HCT116 (cell line): Measurements from ENCODE around the gene RUVBL1.

Experiments
- CEBPB ChIP-seq: IDR thresholded peaks from 2 replicates; pipeline ENCODE4 v1.6.1; 2012; ENCODE audit warnings: low read depth
- CTCF ChIP-seq, 3 experiments: fragments of 200-600 bp in 1 of 3; sonication (generic) in 1 of 3; IDR thresholded peaks in 2 of 3; conservative IDR thresholded peaks in 1 of 3; 2 replicates each; pipeline ENCODE4 v1.5.1; 2012 to 2017; ENCODE audit warnings: low read depth in 2 of 3, low read length in 2 of 3, antibody characterized with exemption in 1 of 3, borderline replicate concordance in 1 of 3, control low read depth in 1 of 3, mild to moderate bottlenecking in 1 of 3, mixed read lengths in 1 of 3, mixed run types in 1 of 3, moderate library complexity in 1 of 3; ENCODE audit not compliant: insufficient read depth in 1 of 3
- REST ChIP-seq: IDR thresholded peaks from 2 replicates; pipeline ENCODE4 v1.6.1; 2012; ENCODE audit warnings: low read depth

DNA sequence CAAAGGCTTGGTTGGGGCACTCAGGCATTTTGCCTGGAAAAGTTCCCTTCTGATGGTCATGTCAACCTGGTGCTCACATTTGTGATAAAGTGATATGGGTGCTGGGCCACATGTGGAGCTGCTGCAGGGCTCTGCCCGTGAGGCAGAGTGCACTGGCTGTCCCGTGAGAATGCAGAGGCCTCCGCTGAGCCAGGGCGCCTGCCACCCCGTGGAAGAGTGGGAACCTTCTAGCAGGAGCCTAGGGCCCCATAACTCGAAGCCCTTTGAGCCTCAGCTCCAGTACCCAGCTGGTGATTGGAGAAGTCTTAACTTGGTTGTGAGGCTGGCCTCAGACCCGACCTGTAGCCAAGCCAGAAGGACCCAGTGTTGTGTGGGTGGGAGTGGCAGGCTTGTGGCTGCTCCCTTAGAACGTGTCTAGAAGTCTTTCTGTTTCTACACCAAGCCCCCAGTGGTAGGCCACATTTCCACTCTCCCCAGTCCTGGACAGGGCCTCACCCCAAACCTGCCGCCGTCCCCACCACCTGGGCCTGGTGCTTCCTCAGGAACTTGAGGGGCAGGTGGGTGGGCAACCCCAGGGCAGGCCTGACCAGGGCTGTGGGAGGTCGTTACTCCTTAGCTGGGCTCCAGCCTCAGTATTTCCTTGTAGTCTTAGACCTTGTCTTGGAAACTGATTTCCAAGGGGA is 51.7 kb downstream of the RUVBL1 start:
- TF ChIP-seq REST (no peak), CTCF (IDR thresholded peaks at IDR 0.05 in 2 of 3, conservative IDR thresholded peaks at IDR 0.05 in 1 of 3; ENCODE audit: borderline replicate concordance in 1 of 3, insufficient read depth in 1 of 3, low read depth in 2 of 3, low read length in 2 of 3) (no peak), CEBPB (no peak)
